AG04450 (cell line): Measurements from ENCODE around the gene ABHD16A. TPM values are rescaled to one million over a fixed set of nuclear protein-coding genes. Genes with fewer than 3 reads are reported as not detected.

ENCODE experiments used
- CTCF ChIA-PET: fragments of 300-600, 350-600 bp; formaldehyde crosslinking; extraction: SDS; loops from one replicate; lab custom pipeline; 2022; ENCODE audit warnings: antibody characterized with exemption, inconsistent platforms; lab: Charles Lee
- POLR2A ChIA-PET: fragments of 350-600 bp; formaldehyde crosslinking; extraction: SDS; loops from one replicate; lab custom pipeline; 2021; ENCODE audit warnings: antibody characterized with exemption, inconsistent platforms; lab: Yijun Ruan, JAX
- DNase-seq: peaks from one replicate; pipeline ENCODE4 v3.0.0-alpha.2; 2011; ENCODE audit warnings: low read depth, low spot score
- H3K27ac ChIP-seq: one replicate; pipeline ENCODE4 v1.5.1; 2012; ENCODE audit warnings: low read depth, low read length, control low read depth
- H3K27me3 ChIP-seq: one replicate; pipeline ENCODE4 v1.6.0; 2012; ENCODE audit warnings: low read length; ENCODE audit not compliant: control insufficient read depth, insufficient read depth
- H3K4me3 ChIP-seq: 2 replicates; pipeline ENCODE4 v1.5.1; 2011; ENCODE audit warnings: mild to moderate bottlenecking, low read depth, low read length, control low read depth
- H3K9me3 ChIP-seq: 2 replicates; pipeline ENCODE4 v1.5.1; 2012; ENCODE audit warnings: low read length; ENCODE audit not compliant: control insufficient read depth, insufficient read depth
- CTCF ChIP-seq: IDR thresholded peaks from 2 replicates; pipeline ENCODE4 v1.5.1; 2011; ENCODE audit warnings: low read depth, low read length, control low read depth, inconsistent platforms
- polyA plus RNA-seq: library from polyadenylated mRNA; depleted of rRNA; stranded (reverse); fragments of >200 nt; gene quantifications from 2 replicates; pipeline ENCODE4 v1.2.3, GENCODE V29; 2011

The ABHD16A gene
- polyA plus RNA-seq, 1 experiment: 34.0 TPM

GRCh38 chr6:31744422-31744821 lies 41.3 kb upstream of the ABHD16A start:
- no peak for TF ChIP-seq CTCF
- DNase-seq: no peak
- H3K27me3 ChIP-seq: no peaks in the 10 kb centered on the region
- no peak overlapping the region for H3K4me3 ChIP-seq
- CTCF ChIA-PET: no interaction called here
- no peak overlapping the region for H3K27ac ChIP-seq
- no peaks in the 10 kb centered on the region; the same call in 1 of the 2 replicates for H3K9me3 ChIP-seq
- POLR2A ChIA-PET: no interaction called here

- no peak overlapping the region for H3K27ac ChIP-seq
- ChIA-PET POLR2A (no interaction called here), CTCF (interaction anchor here (1.1 kb wide), 1 partner anchor 27 kb away, joined by 3 read pairs; no protein-coding TSS in a partner anchor)
- no peak for TF ChIP-seq CTCF
- no peaks in the 10 kb centered on the region; the same call in 1 of the 2 replicates for H3K9me3 ChIP-seq
- no peaks in the 10 kb centered on the region for H3K27me3 ChIP-seq
- DNase-seq: no peak
- no peak overlapping the region for H3K4me3 ChIP-seq
These were observed 39.8 kb upstream of the ABHD16A start for GRCh38 chr6:31742894-31743293.

- H3K9me3 ChIP-seq: no peaks in the 10 kb centered on the region; the same call in 1 of the 2 replicates
- TF ChIP-seq CTCF: no peak
- no peaks in the 10 kb centered on the region for H3K27me3 ChIP-seq
- H3K27ac ChIP-seq: no peak overlapping the region
- H3K4me3 ChIP-seq: no peak overlapping the region
- POLR2A ChIA-PET: no interaction called here
- CTCF ChIA-PET: interaction anchor here (0.7 to 1.1 kb wide), 3 partner anchors 11 to 614 kb away, joined by 3 read pairs; no protein-coding TSS in a partner anchor
- no peak for DNase-seq
These were observed 38.7 kb upstream of the ABHD16A start for GRCh38 chr6:31741815-31742214.

GRCh38 chr6:31740397-31741223 lies 37.5 kb upstream of the ABHD16A start:
- no peak overlapping the region for H3K27ac ChIP-seq
- CTCF ChIA-PET: interaction anchor here (1.5 to 2.3 kb wide), 2 partner anchors 11 to 29 kb away, joined by 6 to 8 read pairs; no protein-coding TSS in a partner anchor
- no peaks in the 10 kb centered on the region for H3K27me3 ChIP-seq
- no peak for TF ChIP-seq CTCF
- no peak for DNase-seq
- H3K4me3 ChIP-seq: peak overlapping the region; percentile 90
- POLR2A ChIA-PET: no interaction called here
- no peaks in the 10 kb centered on the region; the same call in 1 of the 2 replicates for H3K9me3 ChIP-seq
